ENCODE data around the gene NAA38.
"Not testable (repeated sequence)": the region's sequence is repeated elsewhere in the genome, so short reads cannot be mapped to it uniquely, and the experiment has no call there.

The NAA38 gene

DNA sequence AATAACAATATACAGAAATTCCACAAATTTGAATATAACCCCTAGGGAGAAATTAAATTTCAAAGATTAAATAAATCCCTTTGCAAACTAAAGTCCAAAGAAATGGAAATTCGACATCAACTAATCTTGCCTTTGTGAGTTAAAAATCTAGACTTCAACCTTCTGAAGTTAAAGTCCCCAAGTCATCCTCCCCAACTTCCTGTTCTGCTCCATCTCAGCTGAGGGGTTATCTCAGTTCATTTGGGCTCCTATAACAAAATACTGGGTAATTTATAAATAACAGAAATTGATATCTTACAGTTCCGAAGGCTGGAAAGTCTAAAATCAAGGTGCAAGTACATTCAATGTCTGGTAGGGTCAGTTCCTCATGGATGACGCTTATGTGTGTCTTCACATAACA is 46.1 kb downstream of the NAA38 start:
- Mint-ChIP-seq H3K4me3 (no peak overlapping the region), H3K27me3 (no peaks in the 10 kb centered on the region), H3K4me1 (no peaks in the 10 kb centered on the region), H3K27ac (no peak overlapping the region), H3K9me3 (no peaks in the 10 kb centered on the region)
- ATAC-seq, result no peak
- no peak for DNase-seq

DNA sequence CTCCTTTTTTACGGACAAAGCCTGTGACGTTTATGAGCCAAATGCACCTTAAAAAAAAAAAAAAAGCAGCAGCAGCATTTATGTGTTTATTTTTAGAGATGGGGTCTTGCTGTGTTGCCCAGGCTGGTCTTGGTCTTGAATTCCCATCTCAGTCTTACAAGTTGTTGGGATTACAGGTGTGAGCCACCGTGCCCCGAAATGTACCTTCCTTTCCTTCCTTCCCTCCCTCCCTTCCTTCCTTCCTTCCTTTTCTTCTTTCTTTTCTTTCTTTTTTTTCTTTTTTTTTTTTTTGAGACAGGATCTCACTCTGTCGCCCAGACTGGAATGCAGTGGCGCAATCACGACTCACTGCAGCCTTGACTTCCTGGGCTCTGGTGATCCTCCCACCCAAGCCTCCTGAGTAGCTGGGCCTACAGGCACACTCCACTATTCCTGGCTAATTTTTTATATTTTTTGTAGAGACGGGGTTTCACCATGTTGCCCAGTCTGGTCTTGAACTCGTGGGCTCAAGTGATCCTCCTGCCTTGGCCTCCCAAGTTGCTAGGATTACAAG is 47.5 kb downstream of the NAA38 start:
- H3K4me1 Mint-ChIP-seq, H3K27me3 Mint-ChIP-seq, H3K4me3 Mint-ChIP-seq, ATAC-seq, DNase-seq, H3K9me3 Mint-ChIP-seq: not testable (repeated sequence)
- peak overlapping the region in 1 of 2 donors; percentile 37 for H3K27ac Mint-ChIP-seq

DNA sequence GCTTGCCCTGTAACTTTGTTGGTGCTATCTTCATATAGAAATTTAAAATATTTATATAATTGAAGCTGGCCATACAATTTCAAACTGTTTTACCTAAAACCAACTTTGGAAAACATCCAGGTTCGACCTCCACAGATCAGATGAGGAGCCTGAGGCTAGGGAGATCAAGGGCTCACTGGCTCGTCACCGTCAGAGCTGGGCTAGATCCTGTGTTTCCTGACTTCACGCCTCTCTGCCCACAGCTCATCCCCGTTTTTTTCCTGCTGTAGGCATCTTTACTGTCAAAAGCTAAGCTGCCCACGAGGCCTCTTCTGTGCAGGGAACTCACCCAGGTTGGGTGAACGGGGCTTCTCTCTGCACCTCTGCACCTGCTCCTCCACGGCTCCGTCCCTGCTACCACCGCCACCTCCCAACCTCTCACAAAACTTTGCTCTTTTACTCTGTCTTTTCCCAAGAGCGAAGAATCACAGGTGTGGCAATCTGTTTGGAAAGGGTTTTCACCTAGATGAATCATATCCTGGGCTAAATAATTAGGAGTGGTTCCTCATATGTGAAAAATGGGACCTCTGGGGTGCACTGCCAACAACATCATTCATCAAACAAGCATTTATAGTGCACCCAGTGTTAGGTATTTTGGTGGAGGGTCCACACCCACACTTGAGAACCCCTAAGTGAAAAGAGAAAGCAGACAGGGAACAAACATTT is 48.1 kb downstream of the NAA38 start:
- H3K9me3 Mint-ChIP-seq, result no peaks in the 10 kb centered on the region
- H3K4me3 Mint-ChIP-seq, result no peak overlapping the region
- no peaks in the 10 kb centered on the region for H3K4me1 Mint-ChIP-seq
- H3K27ac Mint-ChIP-seq, result no peak overlapping the region
- ATAC-seq, result no peak
- H3K27me3 Mint-ChIP-seq, result peaks cover 2% of the 10 kb centered on the region
- no peak for DNase-seq

DNA sequence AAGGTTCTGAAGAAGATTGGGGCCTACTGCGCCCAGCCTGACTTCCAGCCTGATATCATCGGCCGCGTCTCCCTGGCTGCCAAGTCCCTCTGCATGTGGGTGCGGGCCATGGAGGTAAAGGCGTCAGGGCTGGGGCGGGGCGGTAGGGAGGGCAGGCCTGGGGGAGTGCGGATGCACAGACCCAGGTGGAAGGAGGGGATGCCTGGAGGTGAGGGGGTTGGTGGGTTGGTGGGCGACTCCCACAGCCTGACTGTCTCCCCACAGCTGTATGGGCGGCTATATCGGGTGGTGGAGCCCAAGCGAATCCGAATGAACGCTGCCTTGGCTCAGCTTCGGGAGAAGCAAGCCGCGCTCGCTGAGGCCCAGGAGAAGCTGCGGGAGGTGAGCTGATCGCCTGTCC is 50.2 kb downstream of the NAA38 start:
- H3K4me3 Mint-ChIP-seq, result no peak overlapping the region
- no peaks in the 10 kb centered on the region for H3K9me3 Mint-ChIP-seq
- DNase-seq (no peak), ATAC-seq (no peak)
- peaks cover 17% of the 10 kb centered on the region for H3K27me3 Mint-ChIP-seq
- no peak overlapping the region for H3K27ac Mint-ChIP-seq
- no peaks in the 10 kb centered on the region for H3K4me1 Mint-ChIP-seq
